DMS 273 (cell line): ENCODE data around the gene NT5M.

ENCODE experiments used
- DNase-seq: peaks from one replicate; lab custom pipeline; 2025; ENCODE audit not compliant: unreplicated experiment; lab: John Stamatoyannopoulos, UW

Gene NT5M

GRCh38 chr17:17393976-17394375 is 90.8 kb downstream of the NT5M start:
- no peak for DNase-seq

GRCh38 chr17:17394494-17394893 is 91.3 kb downstream of the NT5M start:
- no peak for DNase-seq

GRCh38 chr17:17395246-17395802 is 92.2 kb downstream of the NT5M start:
- DNase-seq, result no peak

GRCh38 chr17:17395885-17396284 is 92.7 kb downstream of the NT5M start:
- DNase-seq, result no peak
